Stimulated activated CD8-positive, alpha-beta memory T cell treated with anti-CD3 and anti-CD28 coated beads, Interleukin-12 subunit alpha, Interleukin-12 subunit beta, amount 100 ng/mL, for 24 hours (primary cell): ENCODE results near the gene CHRM2.

Experiments used
- DNase-seq: peaks from one replicate; pipeline ENCODE4 v3.0.0-alpha.2; 2020; ENCODE audit errors: extremely low read depth

Gene CHRM2

DNA sequence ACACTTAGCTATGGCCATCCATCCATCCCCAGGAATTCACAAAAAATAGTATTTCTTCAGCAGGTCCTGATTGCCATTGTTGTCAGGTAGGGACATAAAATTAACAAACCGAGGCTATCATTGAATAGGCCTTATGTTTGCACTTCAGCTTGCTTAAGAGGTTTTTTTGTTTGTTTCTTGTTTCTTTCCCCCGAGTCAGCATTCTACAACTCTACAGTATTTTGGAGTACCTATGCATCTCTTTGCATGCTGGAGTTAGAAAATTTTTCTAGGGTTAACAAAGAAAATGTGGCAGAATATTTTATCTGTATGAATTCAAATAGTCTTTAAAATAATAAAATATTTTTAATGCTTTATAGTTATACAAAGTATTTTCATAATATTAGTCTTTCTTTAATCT, 26.3 kb downstream of the CHRM2 start:
- no peak for DNase-seq

DNA sequence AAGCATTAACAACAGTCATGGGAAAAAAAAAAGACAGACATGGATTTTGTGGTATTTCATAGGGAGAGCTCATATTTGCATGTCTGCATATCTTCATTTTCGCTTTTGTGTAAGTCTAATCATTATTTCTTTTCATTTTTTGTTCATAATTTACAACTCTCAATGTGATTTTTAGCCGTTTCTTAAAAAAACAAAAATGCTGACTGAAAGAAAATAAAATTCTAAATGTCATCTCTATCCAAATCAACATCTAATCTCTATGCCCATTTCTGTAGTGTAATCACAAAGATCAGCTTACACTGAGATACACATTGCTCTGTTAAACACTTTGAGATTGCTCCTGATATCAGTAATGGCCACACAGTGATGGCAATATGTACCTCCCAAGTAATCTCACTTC, 29.2 kb downstream of the CHRM2 start:
- no peak for DNase-seq

DNA sequence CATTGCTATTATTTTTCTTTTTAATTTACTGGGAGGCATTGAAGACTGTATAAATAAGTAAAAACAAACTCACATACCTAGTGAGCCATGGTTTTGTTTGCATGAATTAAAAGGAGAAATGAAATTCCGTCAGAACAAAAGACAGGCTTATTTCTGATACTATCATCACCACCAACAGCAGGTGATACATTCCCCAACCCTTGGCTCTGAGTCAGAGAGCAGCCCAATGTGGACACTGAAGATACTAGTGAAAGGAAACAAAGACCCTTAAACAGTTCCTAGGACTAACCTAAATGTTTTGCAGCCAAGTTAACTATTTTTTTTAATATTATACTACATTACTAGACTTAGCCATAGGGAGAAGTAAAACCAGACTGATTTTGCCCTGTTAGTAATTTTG, 31.6 kb downstream of the CHRM2 start:
- DNase-seq = no peak

DNA sequence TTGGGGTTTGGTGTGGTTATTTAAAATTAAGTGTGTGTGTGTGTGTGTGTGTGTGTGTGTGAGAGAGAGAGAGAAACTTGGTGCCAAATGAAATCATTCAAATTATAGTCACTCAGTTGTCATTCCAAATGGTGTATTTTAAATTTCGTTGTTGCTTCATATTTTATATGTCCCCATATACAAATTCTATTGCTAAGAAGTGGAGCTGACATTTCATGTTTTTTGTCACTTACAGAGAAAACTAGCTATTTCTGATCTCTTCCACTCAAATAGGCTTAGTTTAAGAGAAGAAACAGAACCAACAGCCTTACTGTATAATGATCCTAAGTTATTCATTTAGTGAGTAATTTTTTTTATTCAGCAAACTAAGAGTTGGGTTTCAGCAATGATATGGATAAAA, 42.3 kb downstream of the CHRM2 start:
- no peak for DNase-seq

DNA sequence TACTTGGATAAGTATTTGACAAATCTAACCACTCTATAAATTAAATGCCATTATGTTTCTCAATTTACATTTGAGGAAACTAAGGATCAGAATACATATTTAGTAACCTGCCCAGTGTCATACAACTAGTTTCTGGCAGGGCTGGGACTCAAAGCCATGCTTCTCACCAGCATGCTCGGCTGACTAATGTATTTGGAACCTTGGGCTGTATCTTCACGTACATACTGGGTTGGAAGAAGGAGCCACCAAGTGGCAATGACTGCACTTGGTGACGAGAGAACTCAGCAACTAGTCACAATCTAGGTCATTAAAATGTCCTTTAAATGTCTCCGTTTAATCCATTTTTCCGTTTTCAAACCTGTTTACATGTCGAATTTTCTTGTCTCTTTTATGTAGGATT, 42.9 kb downstream of the CHRM2 start:
- no peak for DNase-seq

DNA sequence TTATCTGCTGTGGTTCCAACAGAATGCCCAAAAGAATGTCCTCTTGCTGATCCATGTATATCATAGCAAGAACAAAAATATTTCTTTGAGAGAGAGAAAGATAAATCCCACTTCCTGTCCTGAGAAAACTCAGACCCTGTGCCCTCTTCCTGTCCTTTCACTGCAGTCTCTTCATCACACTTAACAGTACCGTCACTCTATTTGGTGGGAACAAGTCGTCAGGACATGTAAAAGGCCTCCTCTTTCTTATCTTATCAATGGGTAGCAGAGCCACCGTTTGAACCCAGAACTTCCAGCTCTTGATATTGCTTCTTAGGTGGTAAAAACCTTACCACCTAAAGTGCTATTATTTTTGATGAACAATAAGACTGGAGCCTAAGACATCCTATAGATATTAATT, 43.9 kb downstream of the CHRM2 start:
- DNase-seq = no peak

DNA sequence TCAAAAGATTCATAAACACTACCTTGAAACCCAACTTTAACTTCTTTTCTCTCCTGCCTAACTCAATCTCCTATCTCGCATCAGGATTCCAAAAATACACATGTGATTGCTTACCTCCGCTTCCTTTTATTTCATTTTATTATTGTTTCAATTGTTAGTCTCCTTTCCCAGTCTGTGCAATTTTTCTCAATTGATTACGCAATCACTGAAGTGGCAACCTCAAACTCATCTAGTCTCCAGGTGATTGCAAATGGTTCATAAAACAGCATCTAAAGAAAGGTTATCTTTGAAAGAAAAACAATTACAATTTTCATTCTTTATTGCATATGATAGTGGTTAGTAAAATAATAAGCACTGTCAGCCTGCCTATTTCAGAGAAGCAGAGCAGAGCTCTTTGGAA, 45.6 kb downstream of the CHRM2 start:
- no peak for DNase-seq

DNA sequence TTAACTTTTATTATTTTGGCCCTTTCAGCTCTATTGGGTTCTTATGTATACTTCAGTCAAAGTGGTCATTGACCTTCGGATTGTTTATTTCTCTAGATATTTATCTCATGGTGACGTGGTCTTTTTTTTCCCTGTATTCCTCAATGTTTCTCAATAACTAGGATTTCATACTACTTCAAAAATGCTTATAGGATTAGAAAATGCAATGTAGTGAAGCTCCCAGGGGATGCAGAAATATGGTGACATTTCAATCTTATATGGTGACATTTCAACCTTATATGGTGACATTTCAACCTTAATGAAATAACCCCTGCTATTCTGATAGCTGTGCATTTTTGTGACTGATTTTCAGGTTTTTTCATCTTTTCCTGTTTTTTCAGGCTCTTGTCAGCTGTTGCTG, 51.4 kb downstream of the CHRM2 start:
- no peak for DNase-seq

DNA sequence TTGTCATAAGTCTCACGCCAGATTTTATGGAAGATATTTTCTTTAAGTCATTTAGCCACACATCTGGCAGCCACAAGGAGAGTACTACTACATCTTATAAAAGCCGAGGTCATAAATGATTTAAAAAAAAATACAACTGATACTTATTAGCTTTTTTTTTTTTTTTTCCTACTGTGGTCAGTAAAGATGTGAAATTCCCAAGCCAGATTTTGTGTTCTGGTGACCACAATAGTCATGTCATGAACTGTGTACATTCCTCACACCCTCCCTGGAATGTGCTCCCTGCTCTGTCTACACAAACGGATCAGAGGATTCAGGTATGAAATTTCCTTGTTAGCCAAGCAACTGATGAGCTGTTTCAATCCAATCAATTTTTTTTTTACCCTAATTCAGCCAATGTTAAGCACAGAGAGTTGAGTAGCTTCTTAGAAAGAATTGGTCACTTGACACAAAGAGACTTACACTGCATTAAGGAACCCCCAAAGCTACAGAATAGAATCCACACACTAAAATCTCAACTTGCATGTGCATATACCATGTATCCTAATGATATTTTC, 54.7 kb downstream of the CHRM2 start:
- DNase-seq = no peak

DNA sequence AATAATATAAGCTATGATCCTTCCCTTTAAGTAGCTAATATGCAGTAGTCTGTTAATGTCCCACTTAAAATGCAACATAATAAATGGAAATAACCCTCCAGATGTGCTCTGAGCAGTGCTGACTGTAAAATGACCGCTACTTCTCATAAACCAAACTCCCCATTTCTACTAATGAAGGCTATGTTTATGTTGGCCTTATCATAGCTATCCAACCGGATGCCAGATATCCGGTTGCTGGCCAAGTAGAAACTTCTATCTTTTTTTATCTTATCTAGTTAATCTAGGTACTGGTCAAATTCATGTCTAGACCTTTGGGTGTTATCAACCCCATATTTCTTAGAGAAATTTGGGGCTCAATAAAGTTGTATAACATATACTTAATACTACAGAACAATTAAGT, 56.6 kb downstream of the CHRM2 start:
- no peak for DNase-seq

DNA sequence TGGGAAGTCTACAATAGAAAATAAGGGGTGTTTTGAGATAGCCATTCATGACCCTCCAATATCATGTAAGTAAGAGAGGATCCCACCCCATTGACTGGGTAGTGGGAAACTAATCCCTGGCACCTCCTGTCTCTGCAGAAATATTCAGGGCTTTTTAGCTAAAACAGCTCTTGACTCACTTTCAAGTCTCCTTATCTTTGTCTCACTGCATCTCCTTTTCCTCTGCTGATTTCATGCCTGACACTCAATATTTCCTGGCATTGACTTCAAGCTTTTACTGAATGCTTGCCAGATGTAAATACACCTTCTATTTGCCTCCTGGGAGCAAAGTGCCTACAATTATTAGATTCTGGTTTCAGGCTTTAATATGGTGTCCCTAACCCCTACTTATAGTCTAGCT, 57.1 kb downstream of the CHRM2 start:
- no peak for DNase-seq

DNA sequence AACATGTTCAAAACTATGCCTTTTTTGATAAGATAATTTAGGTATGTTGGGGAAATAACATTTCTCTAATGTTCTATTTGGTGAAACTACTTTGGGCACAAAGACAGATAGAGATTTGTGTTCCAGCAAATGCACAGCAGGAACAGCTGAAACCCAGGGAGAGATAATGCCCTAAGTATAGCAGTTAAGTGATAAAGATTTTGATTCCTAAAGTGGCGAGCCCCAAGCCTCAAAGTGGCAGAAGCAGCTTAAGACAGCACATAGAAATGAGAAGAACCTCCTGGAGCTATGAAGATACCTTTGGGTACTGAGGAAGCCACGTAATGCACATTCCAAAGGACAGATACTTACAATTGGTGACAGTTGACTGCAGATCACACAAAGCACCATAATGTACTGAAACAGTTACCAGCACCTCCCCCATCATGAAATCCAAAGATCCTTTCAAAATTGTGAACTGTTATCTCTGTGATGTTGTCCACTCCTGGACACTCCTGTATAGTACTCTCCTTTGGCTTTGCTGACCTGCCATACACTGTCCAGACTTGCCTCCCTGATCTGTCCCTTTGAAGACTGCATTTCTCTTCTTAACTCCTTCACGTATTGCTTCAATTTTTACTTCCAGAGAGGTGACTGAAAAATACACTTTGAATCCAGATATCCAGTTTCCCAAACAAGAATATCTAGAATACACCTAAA, 62.9 kb downstream of the CHRM2 start:
- no peak for DNase-seq

DNA sequence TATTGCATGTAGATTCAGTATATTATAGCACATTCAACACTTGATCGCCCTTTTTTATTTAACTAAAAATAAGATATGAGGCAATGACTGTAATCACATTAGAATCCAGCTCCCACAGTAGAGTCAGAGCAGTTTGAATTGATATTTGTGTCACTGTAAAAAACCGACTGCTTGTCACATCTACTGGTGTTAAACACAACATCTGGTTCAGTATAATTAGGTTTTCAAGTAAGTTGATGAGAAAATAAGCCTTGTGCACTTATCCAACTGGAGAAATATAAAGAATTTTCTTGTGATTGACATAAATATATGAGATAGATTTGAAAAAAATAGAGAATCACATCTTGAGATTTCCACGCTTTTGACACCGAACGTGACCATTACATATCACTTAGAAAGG, 69.0 kb downstream of the CHRM2 start:
- DNase-seq = no peak

DNA sequence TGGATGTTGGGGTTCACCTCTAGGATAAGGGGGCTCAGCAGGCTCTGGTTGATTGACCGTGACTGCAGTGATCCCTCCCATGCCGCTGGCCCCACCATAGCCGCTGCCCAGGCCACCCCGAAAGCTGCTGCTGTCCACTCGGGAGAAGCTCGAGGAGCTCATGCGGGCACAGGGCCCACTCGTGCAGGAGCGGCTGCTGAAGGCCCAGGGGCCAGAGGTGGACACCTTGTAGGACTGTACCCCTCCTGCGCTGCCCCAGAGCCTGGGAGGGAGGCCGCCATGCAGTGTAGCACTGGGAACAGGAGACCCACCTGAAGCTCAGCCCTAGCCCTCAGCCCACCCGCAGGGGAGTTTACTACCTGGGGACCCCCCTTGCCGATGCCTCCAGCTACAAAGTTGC, 70.0 kb downstream of the CHRM2 start:
- DNase-seq = no peak

DNA sequence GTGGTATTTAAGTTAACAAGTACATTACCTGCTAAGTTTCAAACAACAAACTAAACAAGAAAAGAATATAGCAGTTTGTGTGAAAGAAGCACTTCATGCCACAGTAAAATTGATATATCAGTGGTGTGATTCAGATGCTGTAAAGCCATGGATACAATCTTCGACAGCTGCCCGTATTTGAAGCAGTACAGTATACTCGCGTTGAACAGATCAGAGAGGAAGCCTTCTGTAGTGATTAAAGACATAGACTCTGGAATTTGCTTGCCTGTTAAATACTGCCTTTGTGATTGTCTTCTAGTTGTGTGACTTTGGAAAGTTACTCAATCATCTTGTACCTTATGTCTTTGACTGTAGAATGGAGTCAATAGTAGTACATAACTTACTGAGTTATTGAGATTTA, 71.7 kb downstream of the CHRM2 start:
- DNase-seq = no peak

DNA sequence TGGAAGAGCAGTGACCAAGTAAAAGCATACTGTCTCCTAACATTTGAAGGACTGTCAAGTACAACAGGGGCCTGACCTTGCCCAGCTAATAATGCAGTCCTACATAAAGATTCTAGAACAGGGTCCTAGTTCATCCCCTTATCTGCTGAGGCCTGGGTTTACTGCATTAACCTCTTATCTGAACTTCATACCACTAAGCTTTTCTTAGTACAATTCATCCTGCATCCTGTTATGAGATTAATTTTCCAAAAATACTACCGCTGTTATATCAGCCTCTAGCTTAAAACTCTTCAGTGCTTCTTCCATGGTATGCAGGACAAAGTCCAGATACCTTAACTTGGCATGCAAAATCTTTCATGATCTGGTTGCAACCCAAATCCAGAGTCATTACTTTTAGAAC, 72.5 kb downstream of the CHRM2 start:
- DNase-seq = no peak

DNA sequence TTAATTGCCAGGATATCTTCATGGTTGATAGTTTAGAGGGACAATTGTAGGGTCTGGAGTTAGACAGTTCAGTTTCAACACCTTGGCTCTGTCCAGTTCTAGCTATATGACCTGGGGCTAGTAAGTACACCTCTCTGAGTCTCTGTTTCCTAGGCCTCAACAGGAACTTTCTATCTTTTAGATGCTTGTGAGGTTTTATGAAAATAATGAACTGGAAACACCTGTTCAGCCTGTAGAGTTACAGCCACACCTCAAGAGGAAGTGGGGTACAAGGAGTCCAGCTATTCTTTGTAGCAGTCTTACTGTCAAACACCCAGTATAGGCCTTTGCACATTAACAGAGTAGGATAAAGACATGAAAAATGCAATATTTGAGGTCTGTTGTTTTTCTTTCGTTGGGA, 73.4 kb downstream of the CHRM2 start:
- DNase-seq = no peak

DNA sequence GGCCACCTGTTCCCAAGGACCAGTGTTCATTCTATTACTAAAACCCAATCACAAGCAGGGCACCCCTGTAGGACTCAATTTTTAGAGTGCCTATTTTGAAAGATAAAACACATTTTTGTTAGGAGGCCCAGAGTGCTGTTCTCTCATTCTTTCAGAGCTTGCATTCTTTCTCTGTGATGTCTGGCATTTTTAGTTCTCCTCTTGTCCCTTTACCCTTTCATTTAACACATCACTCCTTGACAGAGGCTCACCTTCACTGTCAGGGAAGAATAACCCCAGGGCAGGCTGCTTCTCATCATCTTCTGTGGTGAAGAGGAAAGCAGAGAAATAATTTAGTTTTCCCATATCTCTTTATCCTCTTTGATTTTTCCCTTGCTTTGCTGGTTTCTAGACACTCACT, 73.9 kb downstream of the CHRM2 start:
- DNase-seq = no peak

DNA sequence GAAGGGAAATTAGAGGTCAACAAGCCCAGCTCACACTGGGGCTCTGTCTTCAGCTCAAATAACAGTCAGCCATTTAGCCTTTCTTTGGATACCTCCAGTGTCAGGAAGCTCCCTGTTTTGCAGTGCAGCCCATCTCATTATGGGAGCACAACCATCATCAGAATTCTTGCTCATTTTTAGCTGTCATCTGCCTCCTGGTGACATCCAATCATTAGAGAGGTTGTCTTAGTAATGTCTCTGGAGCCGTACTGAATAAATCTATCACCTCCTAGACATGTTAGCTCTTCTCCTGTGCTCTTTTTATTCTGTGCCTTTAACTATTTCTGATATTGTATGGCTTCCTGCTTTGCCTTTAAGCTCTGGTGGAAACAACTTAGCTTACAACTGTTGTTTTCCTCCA, 74.5 kb downstream of the CHRM2 start:
- no peak for DNase-seq

DNA sequence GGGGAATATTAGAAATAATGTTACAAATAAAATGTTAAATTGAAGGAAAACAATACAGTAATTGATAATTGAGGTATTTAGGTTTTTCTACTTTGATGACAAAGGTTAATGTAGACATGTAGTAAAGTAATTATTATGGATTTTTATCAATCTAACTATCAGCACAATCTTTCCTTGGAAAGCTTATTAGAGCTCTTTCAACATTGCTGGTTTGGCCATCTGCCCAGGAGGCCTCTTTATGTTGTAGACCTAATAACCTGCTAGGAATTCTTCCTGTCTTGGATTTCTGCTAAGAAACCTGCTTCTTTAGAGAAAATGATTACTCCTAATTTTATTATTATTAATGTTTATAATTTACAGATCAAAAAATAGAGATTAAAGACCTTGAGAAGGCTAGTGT, 78.9 kb downstream of the CHRM2 start:
- DNase-seq = no peak

DNA sequence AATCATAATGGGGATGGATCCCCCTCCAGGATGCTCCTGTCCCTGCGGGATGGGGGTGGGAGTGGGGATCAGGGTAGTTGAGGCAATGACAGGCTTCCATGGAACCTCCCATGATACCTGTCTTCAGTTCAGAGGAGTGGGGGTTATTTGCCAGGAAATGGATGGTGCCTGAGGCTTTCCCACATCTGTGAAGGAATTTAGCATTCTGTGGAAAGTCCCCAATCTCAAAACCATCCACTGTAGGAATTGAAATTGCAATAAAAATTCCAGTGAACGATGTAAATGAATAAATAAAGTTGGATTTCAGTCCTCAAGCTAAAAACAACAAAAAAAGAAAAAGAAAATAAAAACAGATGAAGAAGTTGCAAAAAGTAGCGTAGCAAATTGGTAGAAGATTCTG, 81.9 kb downstream of the CHRM2 start:
- no peak for DNase-seq

DNA sequence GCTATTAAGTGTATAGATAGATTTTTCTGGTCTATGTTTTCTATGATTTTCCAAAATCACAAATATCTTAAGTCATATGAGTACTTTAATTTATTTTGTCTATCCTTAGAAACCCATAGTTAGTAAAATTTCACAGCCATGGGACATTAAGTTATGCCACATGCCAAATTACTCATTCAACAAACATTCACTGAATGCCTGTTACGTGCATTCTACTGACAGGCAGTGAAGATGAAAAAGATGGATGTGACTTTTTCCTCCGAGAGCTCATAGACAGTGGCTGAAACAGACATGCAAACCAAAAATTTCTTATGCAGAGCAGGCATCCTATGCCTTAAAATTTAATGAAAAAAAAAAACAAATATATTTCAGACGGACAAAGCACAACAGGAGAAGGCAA, 84.9 kb downstream of the CHRM2 start:
- no peak for DNase-seq

DNA sequence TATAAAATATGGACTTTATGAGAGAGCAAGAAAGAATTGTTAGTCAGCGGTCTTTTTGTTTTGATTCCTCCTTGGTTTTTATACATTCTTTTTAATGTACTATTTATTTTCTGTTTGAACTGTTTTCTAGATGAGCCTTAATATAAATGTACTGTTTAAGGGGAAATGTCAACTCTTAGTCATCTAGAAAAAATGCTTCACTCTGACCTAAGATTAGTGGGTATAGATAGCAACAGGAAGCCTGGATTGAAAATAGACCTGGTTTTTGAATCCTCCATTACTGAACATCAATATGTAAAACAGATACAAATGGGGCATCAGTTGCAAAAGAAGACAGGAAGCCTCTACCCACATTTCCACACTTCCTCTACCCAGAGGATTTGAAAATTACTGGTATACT, 87.8 kb downstream of the CHRM2 start:
- DNase-seq = no peak

DNA sequence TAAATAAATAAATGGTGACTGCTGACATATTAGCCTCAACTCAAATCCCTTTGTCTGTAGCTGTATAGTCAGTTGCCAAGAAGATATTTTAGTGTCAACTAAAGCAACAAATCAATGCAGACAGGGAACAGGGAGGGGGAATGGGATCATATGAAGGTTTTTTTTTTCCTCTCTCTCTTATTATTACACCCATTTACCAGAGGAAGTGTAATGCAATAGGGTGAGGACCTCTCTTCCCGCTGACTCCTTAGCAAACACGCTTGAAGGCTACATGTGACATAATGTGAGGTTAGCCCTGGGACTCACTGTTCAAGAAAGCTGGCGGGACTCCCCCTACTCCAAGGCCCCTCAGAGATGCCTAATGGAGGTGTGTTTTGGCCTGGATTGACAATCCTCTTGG, 88.2 kb downstream of the CHRM2 start:
- DNase-seq = no peak
